Measurements from ENCODE around the gene MTFP1.

Gene MTFP1

GRCh38 chr22:30439226-30439625, 13.7 kb downstream of the MTFP1 start:
- Histone ChIP-seq H3K4me1 (ENCODE audit: low read length) (peaks cover 13% of the 10 kb centered on the region), H3K27me3 (replicated peaks; ENCODE audit: insufficient read depth, low read length) (peaks cover 65% of the 10 kb centered on the region), H3K9ac (ENCODE audit: low read length) (no peak overlapping the region), H3K36me3 (replicated peaks; ENCODE audit: insufficient read depth, low read length) (no peaks in the 10 kb centered on the region), H3K4me2 (ENCODE audit: low read depth, low read length) (no peak overlapping the region), H4K20me1 (ENCODE audit: insufficient read depth, low read length) (no peaks in the 10 kb centered on the region), H3K9me3 (replicated peaks; ENCODE audit: insufficient read depth, low read length) (no peaks in the 10 kb centered on the region), H3K27ac (ENCODE audit: low read length) (no peak overlapping the region), H3K79me2 (ENCODE audit: low read length) (no peaks in the 10 kb centered on the region), H3K4me3 (ENCODE audit: low read length) (no peak overlapping the region), H3K9me2 (replicated peaks; ENCODE audit: insufficient read depth, low read length) (no peaks in the 10 kb centered on the region), H2AFZ (ENCODE audit: low read length) (no peak overlapping the region), H3F3A (ENCODE audit: insufficient read depth, low read length) (no peaks in the 10 kb centered on the region; the same call in 1 of the 2 replicates)
- no peak for TF ChIP-seq EZH2 (optimal IDR thresholded peaks at IDR 0.05; ENCODE audit: low read depth, low read length)
- no peak for TF ChIP-seq CTCF (IDR thresholded peaks at IDR 0.05; ENCODE audit: low read length)
- TF ChIP-seq EZH2phosphoT487 (IDR thresholded peaks at IDR 0.05; ENCODE audit: low read length): no peak
- no peak for DNase-seq

- TF ChIP-seq CTCF (IDR thresholded peaks at IDR 0.05; ENCODE audit: low read length) (no peak), EZH2 (optimal IDR thresholded peaks at IDR 0.05; ENCODE audit: low read depth, low read length) (no peak), EZH2phosphoT487 (IDR thresholded peaks at IDR 0.05; ENCODE audit: low read length) (no peak)
- Histone ChIP-seq H3K4me2 (ENCODE audit: low read depth, low read length) (no peak overlapping the region), H3K4me1 (ENCODE audit: low read length) (peaks cover 13% of the 10 kb centered on the region), H3K9me3 (replicated peaks; ENCODE audit: insufficient read depth, low read length) (no peaks in the 10 kb centered on the region), H3K79me2 (ENCODE audit: low read length) (no peaks in the 10 kb centered on the region), H2AFZ (ENCODE audit: low read length) (no peak overlapping the region), H3F3A (ENCODE audit: insufficient read depth, low read length) (no peaks in the 10 kb centered on the region; the same call in 1 of the 2 replicates), H3K36me3 (replicated peaks; ENCODE audit: insufficient read depth, low read length) (no peaks in the 10 kb centered on the region), H3K9me2 (replicated peaks; ENCODE audit: insufficient read depth, low read length) (no peaks in the 10 kb centered on the region), H4K20me1 (ENCODE audit: insufficient read depth, low read length) (no peaks in the 10 kb centered on the region), H3K27me3 (replicated peaks; ENCODE audit: insufficient read depth, low read length) (peaks cover 71% of the 10 kb centered on the region), H3K4me3 (ENCODE audit: low read length) (no peak overlapping the region), H3K9ac (ENCODE audit: low read length) (no peak overlapping the region), H3K27ac (ENCODE audit: low read length) (no peak overlapping the region)
- no peak for DNase-seq
Measured at GRCh38 chr22:30439836-30440235, 14.3 kb downstream of the MTFP1 start.

- Histone ChIP-seq H3K36me3 (replicated peaks; ENCODE audit: insufficient read depth, low read length) (no peaks in the 10 kb centered on the region), H2AFZ (ENCODE audit: low read length) (no peak overlapping the region), H3K79me2 (ENCODE audit: low read length) (no peaks in the 10 kb centered on the region), H3K27me3 (replicated peaks; ENCODE audit: insufficient read depth, low read length) (peaks cover 82% of the 10 kb centered on the region), H3K9me3 (replicated peaks; ENCODE audit: insufficient read depth, low read length) (no peaks in the 10 kb centered on the region), H3K4me1 (ENCODE audit: low read length) (peaks cover 10% of the 10 kb centered on the region), H3K9ac (ENCODE audit: low read length) (no peak overlapping the region), H3K9me2 (replicated peaks; ENCODE audit: insufficient read depth, low read length) (no peaks in the 10 kb centered on the region), H3K27ac (ENCODE audit: low read length) (no peak overlapping the region), H3F3A (ENCODE audit: insufficient read depth, low read length) (no peaks in the 10 kb centered on the region; the same call in 1 of the 2 replicates), H3K4me2 (ENCODE audit: low read depth, low read length) (no peak overlapping the region), H4K20me1 (ENCODE audit: insufficient read depth, low read length) (no peaks in the 10 kb centered on the region), H3K4me3 (ENCODE audit: low read length) (no peak overlapping the region)
- TF ChIP-seq EZH2phosphoT487 (IDR thresholded peaks at IDR 0.05; ENCODE audit: low read length): no peak
- TF ChIP-seq CTCF (IDR thresholded peaks at IDR 0.05; ENCODE audit: low read length): no peak
- TF ChIP-seq EZH2 (optimal IDR thresholded peaks at IDR 0.05; ENCODE audit: low read depth, low read length): no peak
- DNase-seq: no peak
Measured at GRCh38 chr22:30441088-30441487, 15.5 kb downstream of the MTFP1 start.

Measured in MM.1S (cell line).